ENCODE data around the gene TUT4.

TUT4 gene

GRCh38 chr1:52472384-52472783 is 80.5 kb downstream of the TUT4 start:
- DNase-seq (ENCODE audit: low read depth in 2 of 2) = no peak

- no peak for DNase-seq (ENCODE audit: low read depth in 2 of 2)
Observed at GRCh38 chr1:52469108-52469507, 83.8 kb downstream of the TUT4 start.

GRCh38 chr1:52463891-52464290 is 89.0 kb downstream of the TUT4 start:
- no peak for DNase-seq (ENCODE audit: low read depth in 2 of 2)

- no peak for DNase-seq (ENCODE audit: low read depth in 2 of 2)
Observed at GRCh38 chr1:52461821-52462220, 91.1 kb downstream of the TUT4 start.

GRCh38 chr1:52460694-52461093 is 92.2 kb downstream of the TUT4 start:
- no peak for DNase-seq (ENCODE audit: low read depth in 2 of 2)

GRCh38 chr1:52455686-52456085 is 97.2 kb downstream of the TUT4 start:
- DNase-seq (ENCODE audit: low read depth in 2 of 2) = no peak

- no peak for DNase-seq (ENCODE audit: low read depth in 2 of 2)
Observed at GRCh38 chr1:52454779-52455178, 98.1 kb downstream of the TUT4 start.

GRCh38 chr1:52454127-52454526 is 98.8 kb downstream of the TUT4 start:
- DNase-seq (ENCODE audit: low read depth in 2 of 2) = no peak

- DNase-seq (ENCODE audit: low read depth in 2 of 2) = no peak
Observed at GRCh38 chr1:52444463-52444862, 108.4 kb downstream of the TUT4 start.

GRCh38 chr1:52439976-52440375 is 112.9 kb downstream of the TUT4 start:
- DNase-seq (ENCODE audit: low read depth in 2 of 2) = no peak

GRCh38 chr1:52436817-52437216 is 116.1 kb downstream of the TUT4 start:
- no peak for DNase-seq (ENCODE audit: low read depth in 2 of 2)

- no peak for DNase-seq (ENCODE audit: low read depth in 2 of 2)
Observed at GRCh38 chr1:52435650-52436049, 117.2 kb downstream of the TUT4 start.

GRCh38 chr1:52435211-52435610 is 117.7 kb downstream of the TUT4 start:
- DNase-seq (ENCODE audit: low read depth in 2 of 2) = no peak

GRCh38 chr1:52432807-52433206 is 120.1 kb downstream of the TUT4 start:
- no peak for DNase-seq (ENCODE audit: low read depth in 2 of 2)

GRCh38 chr1:52427152-52427551 is 125.7 kb downstream of the TUT4 start:
- DNase-seq (ENCODE audit: low read depth in 2 of 2) = no peak

GRCh38 chr1:52426371-52426770 is 126.5 kb downstream of the TUT4 start:
- DNase-seq (ENCODE audit: low read depth in 2 of 2) = no peak

GRCh38 chr1:52424813-52425212 is 128.1 kb downstream of the TUT4 start:
- no peak for DNase-seq (ENCODE audit: low read depth in 2 of 2)

- DNase-seq (ENCODE audit: low read depth in 2 of 2) = no peak
Observed at GRCh38 chr1:52424231-52424636, 128.7 kb downstream of the TUT4 start.

- no peak for DNase-seq (ENCODE audit: low read depth in 2 of 2)
Observed at GRCh38 chr1:52423771-52424170, 129.1 kb downstream of the TUT4 start.

GRCh38 chr1:52423055-52423454 is 129.8 kb downstream of the TUT4 start:
- DNase-seq (ENCODE audit: low read depth in 2 of 2) = no peak

- DNase-seq (ENCODE audit: low read depth in 2 of 2) = no peak
Observed at GRCh38 chr1:52420713-52421112, 132.2 kb downstream of the TUT4 start.

GRCh38 chr1:52416811-52417210 is 136.1 kb downstream of the TUT4 start:
- no peak for DNase-seq (ENCODE audit: low read depth in 2 of 2)

- DNase-seq (ENCODE audit: low read depth in 2 of 2) = no peak
Observed at GRCh38 chr1:52414942-52415341, 137.9 kb downstream of the TUT4 start.

- DNase-seq (ENCODE audit: low read depth in 2 of 2) = no peak
Observed at GRCh38 chr1:52413410-52413989, 139.4 kb downstream of the TUT4 start.

- no peak for DNase-seq (ENCODE audit: low read depth in 2 of 2)
Observed at GRCh38 chr1:52404975-52405338, 147.9 kb downstream of the TUT4 start.

Data from fibroblast of skin of left quadriceps (primary cell).